K562 (cell line): Measurements from ENCODE around the gene PXN. TPM values are rescaled to one million over a fixed set of nuclear protein-coding genes. Genes with fewer than 3 reads are reported as not detected.
A peak's percentile ranks its signal among the peaks of the same experiment; 100 is the strongest.

Experiments used
- ATAC-seq: fragments of 200-7000 bp; cut with Tn5 transposase; 3 replicates; pipeline ENCODE4 v1.9.1; 2020; ENCODE audit warnings: moderate library complexity
- BruUV-seq: library from RNA; stranded (reverse); fragments of 400-500 nt; replicated peaks from 2 replicates; lab custom pipeline; 2021; lab: Mats Ljungman, UMichigan
- CTCF ChIA-PET: fragments of 300-600 bp; formaldehyde crosslinking; extraction: SDS; loops from one replicate; lab custom pipeline; 2021; ENCODE audit warnings: low intra/inter-chr PET ratio; lab: Yijun Ruan, JAX
- POLR2A ChIA-PET: fragments of 300-600, 350-650 bp; sonication (Branson Sonifier 250); formaldehyde crosslinking; extraction: SDS; loops from one replicate; lab custom pipeline; 2021; ENCODE audit warnings: antibody characterized with exemption, inconsistent platforms; lab: Yijun Ruan, JAX
- DNase-seq, 4 experiments: peaks; one replicate each; pipeline versions ENCODE4 v3.0.0 to v3.0.0-alpha.2; 2011 to 2018; ENCODE audit warnings: low spot score in 3 of 4, mixed read lengths in 3 of 4; ENCODE audit errors: extremely low read depth in 1 of 4
- FAIRE-seq: peaks from 2 replicates; lab custom pipeline; 2011; peaks lifted over from hg19 to GRCh38; lab: Jason Lieb, UNC
- H2AFZ ChIP-seq: 2 replicates; pipeline ENCODE4 v1.6.0; 2011; ENCODE audit warnings: low read depth, low read length, control low read depth, inconsistent platforms
- H3K27ac ChIP-seq: fragments of 200-600 bp; 3 replicates; pipeline ENCODE4 v1.8.0; 2011; ENCODE audit warnings: low read depth, mild to moderate bottlenecking, control low read depth, inconsistent platforms, low read length, moderate library complexity, mixed read lengths; ENCODE audit errors: extremely low read depth
- H3K27me3 ChIP-seq, 2 experiments: fragments of 300-600 bp in 1 of 2; 2 replicates in 1 of 2; 3 replicates in 1 of 2; pipeline versions ENCODE4 v1.6.0 to v1.8.0; 2011; ENCODE audit warnings: inconsistent platforms in 2 of 2, low read length in 2 of 2, mild to moderate bottlenecking in 1 of 2, mixed read lengths in 1 of 2, moderate library complexity in 1 of 2; ENCODE audit not compliant: control insufficient read depth in 2 of 2, insufficient read depth in 2 of 2
- H3K36me3 ChIP-seq: fragments of 300-600 bp; 3 replicates; pipeline ENCODE4 v1.8.0; 2011; ENCODE audit warnings: mild to moderate bottlenecking, low read length, inconsistent platforms; ENCODE audit not compliant: control insufficient read depth, insufficient read depth
- H3K4me1 ChIP-seq, 2 experiments: fragments of 200-600 bp in 1 of 2; replicated peaks in 1 of 2; 2 replicates in 1 of 2; 3 replicates in 1 of 2; pipeline versions ENCODE4 v1.5.1 to v1.8.0; 2011; ENCODE audit warnings: inconsistent platforms in 2 of 2, low read length in 2 of 2, mild to moderate bottlenecking in 1 of 2, mixed read lengths in 1 of 2, moderate library complexity in 1 of 2; ENCODE audit not compliant: control insufficient read depth in 2 of 2, insufficient read depth in 2 of 2
- H3K4me2 ChIP-seq: 2 replicates; pipeline ENCODE4 v1.6.1; 2011; ENCODE audit warnings: low read length, control low read depth, inconsistent platforms, mixed read lengths; ENCODE audit not compliant: insufficient read depth
- H3K4me3 ChIP-seq: fragments of 200-600 bp; sonication (generic), shearing (Covaris generic); 2 replicates; pipeline ENCODE4 v1.5.1; 2016; ENCODE audit warnings: control low read depth, inconsistent platforms
- H3K79me2 ChIP-seq: fragments of 200-600 bp; 3 replicates; pipeline ENCODE4 v1.8.0; 2011; ENCODE audit warnings: low read length, inconsistent platforms; ENCODE audit not compliant: control insufficient read depth, insufficient read depth
- H3K9ac ChIP-seq, 2 experiments: 2 replicates each; pipeline versions ENCODE4 v1.6.0 to v1.6.1; 2011; ENCODE audit warnings: low read depth in 2 of 2, low read length in 2 of 2, control low read depth in 1 of 2, inconsistent platforms in 1 of 2, mild to moderate bottlenecking in 1 of 2, mixed read lengths in 1 of 2; ENCODE audit not compliant: insufficient read depth in 1 of 2
- H3K9me1 ChIP-seq: one replicate; pipeline ENCODE4 v1.6.0; 2011; ENCODE audit warnings: inconsistent platforms, mild to moderate bottlenecking, low read length, moderate library complexity; ENCODE audit not compliant: control insufficient read depth, insufficient read depth
- H3K9me3 ChIP-seq: replicated peaks from 2 replicates; pipeline ENCODE4 v1.5.1; 2011; ENCODE audit warnings: low read depth, low read length, inconsistent platforms; ENCODE audit not compliant: control insufficient read depth, insufficient read depth
- H4K20me1 ChIP-seq: replicated peaks from 2 replicates; pipeline ENCODE4 v1.6.1; 2011; ENCODE audit warnings: low read length, inconsistent platforms, mixed read lengths; ENCODE audit not compliant: control insufficient read depth, insufficient read depth
- ASH1L ChIP-seq: fragments of 450-650 bp; IDR thresholded peaks from 2 replicates; pipeline ENCODE4 v1.6.1; 2018; ENCODE audit warnings: borderline replicate concordance, mild to moderate bottlenecking, low read depth; ENCODE audit not compliant: partially characterized antibody
- COPS2 ChIP-seq: fragments of 450-650 bp; conservative IDR thresholded peaks from 2 replicates; pipeline ENCODE4 v1.6.1; 2016; ENCODE audit warnings: mild to moderate bottlenecking, moderate library complexity
- PHF21A ChIP-seq: fragments of 450-650 bp; IDR thresholded peaks from 2 replicates; pipeline ENCODE4 v1.6.1; 2017; ENCODE audit warnings: low read depth, borderline replicate concordance
- SIN3B ChIP-seq: fragments of 450-650 bp; IDR thresholded peaks from 2 replicates; pipeline ENCODE4 v1.6.1; 2017; ENCODE audit warnings: low read depth, mild to moderate bottlenecking, moderate library complexity
- SUPT5H ChIP-seq: fragments of 450-650 bp; IDR thresholded peaks from 2 replicates; pipeline ENCODE4 v1.6.1; 2016
- ZNF764 ChIP-seq: fragments of 250-450 bp; sonication (Bioruptor Pico); IDR thresholded peaks from 2 replicates; pipeline ENCODE4 v1.4.0; 2020; ENCODE audit warnings: low read depth, mild to moderate bottlenecking, moderate library complexity
- WGBS: fragments of 100-300 bp; shearing (Covaris generic); methylation state at CpG from one replicate; pipeline ENCODE4 v1.1.6; 2016; ENCODE audit warnings: low coverage, mixed read lengths; ENCODE audit not compliant: insufficient coverage; ENCODE audit errors: missing lambda C conversion rate; 5-methylcytosine and 5-hydroxymethylcytosine counted together
- in situ Hi-C: fragments of 300-500 bp; cut with MboI; formaldehyde crosslinking; loops from 4 replicates; pipeline ENCODE4 v1.15.0; 2018; ENCODE audit warnings: inconsistent platforms, mixed read lengths
- intact Hi-C: fragments of 100-400 bp; cut with micrococcal nuclease; formaldehyde crosslinking; loops from 2 replicates; pipeline ENCODE4 v1.14.2; 2022
- polyA plus RNA-seq, 8 experiments: library from polyadenylated mRNA; depleted of rRNA in 4 of 8; stranded (reverse) in 5 of 8; unstranded in 3 of 8; fragments of >200 nt; fragmentation: Nextera tagmentation in 2 of 8; fragmentation: Illumina TruSeq in 1 of 8; extraction: Ambion mirVana in 2 of 8; extraction: Trizol in 1 of 8; gene quantifications; 2 replicates each; pipeline versions ENCODE4 v1.2.1 to v1.2.3, GENCODE V29; 2011 to 2014; ENCODE audit warnings: inconsistent platforms in 1 of 8, missing spikeins in 1 of 8
- total RNA-seq, 7 experiments: library from RNA; depleted of rRNA in 6 of 7; stranded (reverse); fragments of >200 nt in 6 of 7; fragmentation: Illumina TruSeq in 2 of 7; extraction: Trizol in 2 of 7; gene quantifications; 2 replicates each; pipeline versions ENCODE4 v1.2.1 to v1.2.3, GENCODE V29; 2011 to 2021; ENCODE audit warnings: low replicate concordance in 1 of 7
- TF ChIP-seq, protein P1 (sequence below), 2 experiments: fragments of 150-350 bp in 1 of 2; IDR thresholded peaks; 2 replicates each; pipeline ENCODE4 v1.6.1; 2012 to 2016; ENCODE audit warnings: low read depth in 2 of 2, low read length in 2 of 2, mild to moderate bottlenecking in 1 of 2, moderate library complexity in 1 of 2
- TF ChIP-seq, protein P2 (sequence below), 3 experiments: IDR thresholded peaks in 2 of 3; conservative IDR thresholded peaks in 1 of 3; 2 replicates each; pipeline ENCODE4 v1.5.1; 2011 to 2012; ENCODE audit warnings: low read length in 3 of 3, mild to moderate bottlenecking in 3 of 3, control low read depth in 2 of 3, improper control_type of control experiment in 1 of 3, inconsistent platforms in 1 of 3, low read depth in 1 of 3, mixed read lengths in 1 of 3, moderate library complexity in 1 of 3; ENCODE audit not compliant: insufficient read depth in 2 of 3
- TF ChIP-seq, protein P3 (sequence below): fragments of 250-450 bp; sonication (Bioruptor Pico); IDR thresholded peaks from 2 replicates; pipeline ENCODE4 v1.5.0; 2021; ENCODE audit warnings: mild to moderate bottlenecking, borderline replicate concordance

The PXN gene
- total and polyA plus RNA-seq, 9 of the 15 experiments (the other 6 are each of a cell fraction or from before 2014, with no cell fraction given) = 4.0 to 74.1 (median 18.6) TPM

DNA sequence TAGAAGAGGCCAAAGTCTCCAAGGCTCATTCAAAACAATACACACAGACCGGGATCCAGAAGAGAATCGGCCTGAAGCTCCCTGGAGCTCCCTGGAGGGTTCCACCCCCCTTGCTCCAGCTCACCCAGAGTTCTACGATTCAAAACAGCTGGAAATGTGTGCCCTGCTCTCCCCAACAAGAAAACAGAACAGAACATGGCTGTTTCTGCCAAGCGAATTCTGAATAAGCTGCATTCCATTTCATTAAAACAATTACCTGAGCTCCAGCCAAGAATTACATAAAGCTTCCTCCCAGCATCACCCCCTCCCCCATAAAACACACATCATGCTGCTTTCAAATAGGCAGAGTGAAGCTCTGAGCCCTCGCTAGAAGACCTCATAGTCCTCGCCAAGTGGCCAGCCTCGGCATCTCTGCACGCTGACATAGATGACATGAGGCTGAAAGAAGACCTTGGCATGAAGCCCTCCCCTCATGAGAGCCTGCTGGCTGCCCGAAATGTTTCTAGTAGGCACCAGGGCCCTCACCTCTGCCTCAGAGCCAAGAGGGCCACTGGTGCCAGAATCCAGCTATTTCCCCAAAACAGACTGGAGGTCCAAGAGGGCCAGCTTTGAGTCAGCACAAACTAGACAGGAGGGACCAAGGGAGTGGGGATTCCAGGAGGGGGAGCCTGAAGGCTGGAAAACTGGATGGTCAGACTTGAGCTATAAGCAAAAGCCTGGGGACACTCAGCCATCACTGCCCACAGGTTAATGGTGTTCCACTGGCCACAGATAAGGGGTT lies 8.3 kb downstream of the PXN start (continued):
- TF ChIP-seq, protein P1, sequence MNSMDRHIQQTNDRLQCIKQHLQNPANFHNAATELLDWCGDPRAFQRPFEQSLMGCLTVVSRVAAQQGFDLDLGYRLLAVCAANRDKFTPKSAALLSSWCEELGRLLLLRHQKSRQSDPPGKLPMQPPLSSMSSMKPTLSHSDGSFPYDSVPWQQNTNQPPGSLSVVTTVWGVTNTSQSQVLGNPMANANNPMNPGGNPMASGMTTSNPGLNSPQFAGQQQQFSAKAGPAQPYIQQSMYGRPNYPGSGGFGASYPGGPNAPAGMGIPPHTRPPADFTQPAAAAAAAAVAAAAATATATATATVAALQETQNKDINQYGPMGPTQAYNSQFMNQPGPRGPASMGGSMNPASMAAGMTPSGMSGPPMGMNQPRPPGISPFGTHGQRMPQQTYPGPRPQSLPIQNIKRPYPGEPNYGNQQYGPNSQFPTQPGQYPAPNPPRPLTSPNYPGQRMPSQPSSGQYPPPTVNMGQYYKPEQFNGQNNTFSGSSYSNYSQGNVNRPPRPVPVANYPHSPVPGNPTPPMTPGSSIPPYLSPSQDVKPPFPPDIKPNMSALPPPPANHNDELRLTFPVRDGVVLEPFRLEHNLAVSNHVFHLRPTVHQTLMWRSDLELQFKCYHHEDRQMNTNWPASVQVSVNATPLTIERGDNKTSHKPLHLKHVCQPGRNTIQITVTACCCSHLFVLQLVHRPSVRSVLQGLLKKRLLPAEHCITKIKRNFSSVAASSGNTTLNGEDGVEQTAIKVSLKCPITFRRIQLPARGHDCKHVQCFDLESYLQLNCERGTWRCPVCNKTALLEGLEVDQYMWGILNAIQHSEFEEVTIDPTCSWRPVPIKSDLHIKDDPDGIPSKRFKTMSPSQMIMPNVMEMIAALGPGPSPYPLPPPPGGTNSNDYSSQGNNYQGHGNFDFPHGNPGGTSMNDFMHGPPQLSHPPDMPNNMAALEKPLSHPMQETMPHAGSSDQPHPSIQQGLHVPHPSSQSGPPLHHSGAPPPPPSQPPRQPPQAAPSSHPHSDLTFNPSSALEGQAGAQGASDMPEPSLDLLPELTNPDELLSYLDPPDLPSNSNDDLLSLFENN (IDR thresholded peaks at IDR 0.05; ENCODE audit: low read depth in 2 of 2, low read length in 2 of 2) = no peak
- TF ChIP-seq SIN3B = no peak

DNA sequence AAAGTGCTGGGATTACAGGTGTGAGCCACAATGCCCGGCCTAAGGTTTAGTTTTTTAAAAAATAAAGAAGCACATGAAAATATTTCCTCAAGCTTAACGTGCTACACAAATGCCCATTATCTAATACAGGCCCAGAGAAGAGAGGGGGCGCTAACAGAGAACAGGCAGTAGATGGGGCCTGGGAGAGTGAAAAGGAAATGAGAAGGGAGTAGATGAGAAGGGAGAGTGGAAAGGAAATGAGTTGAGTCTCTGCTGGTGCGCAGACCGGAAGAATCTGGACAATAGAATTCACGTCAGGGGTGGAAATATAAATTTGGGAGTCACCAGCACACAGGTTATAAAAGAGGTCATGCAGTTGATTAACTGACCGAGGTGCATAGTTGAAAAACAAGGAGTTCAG lies 10.7 kb downstream of the PXN start:
- in situ Hi-C loops (no loop called here), intact Hi-C loops (no loop called here)
- Histone ChIP-seq H3K4me1 (peaks cover 13 to 20% of the 10 kb centered on the region in 2 experiments), H3K9me3 (no peaks in the 10 kb centered on the region), H3K79me2 (peaks cover 25% of the 10 kb centered on the region), H4K20me1 (peaks cover 4% of the 10 kb centered on the region; the same call in 1 of the 2 replicates), H3K36me3 (peaks cover 13% of the 10 kb centered on the region; the same call in 1 of the 3 replicates), H3K9ac (no peak overlapping the region), H3K4me2 (no peak overlapping the region), H3K4me3 (no peak overlapping the region), H2AFZ (no peak overlapping the region), H3K27me3 (no peaks in the 10 kb centered on the region), H3K27ac (no peak overlapping the region), H3K9me1 (no peaks in the 10 kb centered on the region)
- TF ChIP-seq ZNF764 (CRISPR knock-in tag) = no peak
- no peak for TF ChIP-seq PHF21A
- no peak for TF ChIP-seq SUPT5H
- no peak for TF ChIP-seq ASH1L
- TF ChIP-seq, protein P2, sequence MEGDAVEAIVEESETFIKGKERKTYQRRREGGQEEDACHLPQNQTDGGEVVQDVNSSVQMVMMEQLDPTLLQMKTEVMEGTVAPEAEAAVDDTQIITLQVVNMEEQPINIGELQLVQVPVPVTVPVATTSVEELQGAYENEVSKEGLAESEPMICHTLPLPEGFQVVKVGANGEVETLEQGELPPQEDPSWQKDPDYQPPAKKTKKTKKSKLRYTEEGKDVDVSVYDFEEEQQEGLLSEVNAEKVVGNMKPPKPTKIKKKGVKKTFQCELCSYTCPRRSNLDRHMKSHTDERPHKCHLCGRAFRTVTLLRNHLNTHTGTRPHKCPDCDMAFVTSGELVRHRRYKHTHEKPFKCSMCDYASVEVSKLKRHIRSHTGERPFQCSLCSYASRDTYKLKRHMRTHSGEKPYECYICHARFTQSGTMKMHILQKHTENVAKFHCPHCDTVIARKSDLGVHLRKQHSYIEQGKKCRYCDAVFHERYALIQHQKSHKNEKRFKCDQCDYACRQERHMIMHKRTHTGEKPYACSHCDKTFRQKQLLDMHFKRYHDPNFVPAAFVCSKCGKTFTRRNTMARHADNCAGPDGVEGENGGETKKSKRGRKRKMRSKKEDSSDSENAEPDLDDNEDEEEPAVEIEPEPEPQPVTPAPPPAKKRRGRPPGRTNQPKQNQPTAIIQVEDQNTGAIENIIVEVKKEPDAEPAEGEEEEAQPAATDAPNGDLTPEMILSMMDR (IDR thresholded peaks at IDR 0.05 in 2 of 3, conservative IDR thresholded peaks at IDR 0.05 in 1 of 3; ENCODE audit: insufficient read depth in 2 of 3, low read depth in 1 of 3, low read length in 3 of 3) = 0 out of 6 replicates have a peak, but pooled peaks of 1 of the 3 experiments have one; percentile 15
- TF ChIP-seq, protein P3, sequence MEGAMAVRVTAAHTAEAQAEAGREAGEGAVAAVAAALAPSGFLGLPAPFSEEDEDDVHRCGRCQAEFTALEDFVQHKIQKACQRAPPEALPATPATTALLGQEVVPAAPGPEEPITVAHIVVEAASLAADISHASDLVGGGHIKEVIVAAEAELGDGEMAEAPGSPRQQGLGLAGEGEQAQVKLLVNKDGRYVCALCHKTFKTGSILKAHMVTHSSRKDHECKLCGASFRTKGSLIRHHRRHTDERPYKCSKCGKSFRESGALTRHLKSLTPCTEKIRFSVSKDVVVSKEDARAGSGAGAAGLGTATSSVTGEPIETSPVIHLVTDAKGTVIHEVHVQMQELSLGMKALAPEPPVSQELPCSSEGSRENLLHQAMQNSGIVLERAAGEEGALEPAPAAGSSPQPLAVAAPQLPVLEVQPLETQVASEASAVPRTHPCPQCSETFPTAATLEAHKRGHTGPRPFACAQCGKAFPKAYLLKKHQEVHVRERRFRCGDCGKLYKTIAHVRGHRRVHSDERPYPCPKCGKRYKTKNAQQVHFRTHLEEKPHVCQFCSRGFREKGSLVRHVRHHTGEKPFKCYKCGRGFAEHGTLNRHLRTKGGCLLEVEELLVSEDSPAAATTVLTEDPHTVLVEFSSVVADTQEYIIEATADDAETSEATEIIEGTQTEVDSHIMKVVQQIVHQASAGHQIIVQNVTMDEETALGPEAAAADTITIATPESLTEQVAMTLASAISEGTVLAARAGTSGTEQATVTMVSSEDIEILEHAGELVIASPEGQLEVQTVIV (CRISPR knock-in tag) = no peak
- no peak for TF ChIP-seq COPS2
- FAIRE-seq (no peak), ATAC-seq (no peak), DNase-seq (no peak)
- ChIA-PET CTCF (no interaction called here), POLR2A (interaction anchor here (0.7 to 1.5 kb wide), 4 partner anchors 8 to 54 kb away, joined by 3 to 6 read pairs (median 5); partner anchors contain the start of gene RPLP0)
- no TSS peak for BruUV-seq
- 89% methylated on average over 7 of the region's 7 CpGs for WGBS
